HepG2 (cell line): ENCODE results near the gene VAX1. TPM values are rescaled to one million over a fixed set of nuclear protein-coding genes. Genes with fewer than 3 reads are reported as not detected.
A peak's percentile ranks its signal among the peaks of the same experiment; 100 is the strongest.

Experiments used
- ARID5B ChIP-seq: IDR thresholded peaks from 2 replicates; pipeline ENCODE4 v1.4.0; 2020; ENCODE audit warnings: mild to moderate bottlenecking, missing genetic modification reagents
- FOXO1 ChIP-seq: sonication (generic); formaldehyde crosslinking; IDR thresholded peaks from 2 replicates; pipeline ENCODE4 v1.4.0; 2020; ENCODE audit warnings: missing genetic modification reagents
- NFKBIZ ChIP-seq: IDR thresholded peaks from 2 replicates; pipeline ENCODE4 v1.6.1; 2018; ENCODE audit warnings: missing genetic modification reagents, missing compliant biosample characterization
- NFRKB ChIP-seq: fragments of 450-650 bp; IDR thresholded peaks from 2 replicates; pipeline ENCODE4 v1.6.1; 2017
- NRL ChIP-seq: sonication (generic); formaldehyde crosslinking; IDR thresholded peaks from 2 replicates; pipeline ENCODE4 v1.5.0; 2020; ENCODE audit warnings: missing genetic modification reagents, mild to moderate bottlenecking, moderate library complexity, borderline replicate concordance
- TRIM22 ChIP-seq: fragments of 450-650 bp; IDR thresholded peaks from 2 replicates; pipeline ENCODE4 v1.6.1; 2017
- ZNF609 ChIP-seq: sonication (generic); formaldehyde crosslinking; IDR thresholded peaks from 2 replicates; pipeline ENCODE4 v1.4.0; 2020; ENCODE audit warnings: mild to moderate bottlenecking, missing genetic modification reagents, borderline replicate concordance
- ZNF740 ChIP-seq: sonication (generic); formaldehyde crosslinking; IDR thresholded peaks from 2 replicates; pipeline ENCODE4 v1.4.0; 2020; ENCODE audit warnings: missing genetic modification reagents
- ZNF777 ChIP-seq: sonication (generic); formaldehyde crosslinking; IDR thresholded peaks from 2 replicates; pipeline ENCODE4 v1.4.0; 2020; ENCODE audit warnings: missing genetic modification reagents
- polyA plus RNA-seq, 8 experiments: library from polyadenylated mRNA; depleted of rRNA in 3 of 8; stranded (reverse) in 7 of 8; unstranded in 1 of 8; fragments of >200 nt; fragmentation: Illumina TruSeq in 4 of 8; extraction: Trizol in 4 of 8; gene quantifications; 2 replicates each; pipeline versions ENCODE4 v1.2.1 to v1.2.3, GENCODE V29; 2011 to 2016; ENCODE audit warnings: low read depth in 4 of 8, missing spikeins in 1 of 8, mixed read lengths in 1 of 8; ENCODE audit not compliant: insufficient read depth in 1 of 8
- total RNA-seq, 5 experiments: library from RNA; depleted of rRNA; stranded (reverse); fragments of >200 nt; fragmentation: Illumina TruSeq; extraction: Trizol; gene quantifications; 2 replicates each; pipeline ENCODE4 v1.2.3, GENCODE V29; 2016; ENCODE audit warnings: low read depth in 1 of 5

The VAX1 gene
- total and polyA plus RNA-seq, 2 of the 13 experiments (the other 11 are each of a cell fraction or from before 2014, with no cell fraction given): not detected

GRCh38 chr10:117163061-117163953, 25.2 kb upstream of the VAX1 start (continued):
- TF ChIP-seq ZNF609 (CRISPR knock-in tag) (no peak), ZNF740 (CRISPR knock-in tag) (no peak), ZNF777 (CRISPR knock-in tag) (peak; percentile 50; the same call in 1 of the 2 replicates), FOXO1 (no peak), NFRKB (no peak), NRL (CRISPR knock-in tag) (no peak), NFKBIZ (no peak), TRIM22 (no peak), ARID5B (CRISPR knock-in tag) (no peak)
